Measurements from ENCODE around the gene FBXL14.

FBXL14 gene

GRCh38 chr12:1640328-1641234 lies 46.2 kb upstream of the FBXL14 start:
- H3K4me3 ChIP-seq (ENCODE audit: low read depth, low read length): no peak overlapping the region
- no peaks in the 10 kb centered on the region for H3K9me3 ChIP-seq (ENCODE audit: control insufficient read depth, low read length)
- no peak for TF ChIP-seq CTCF (IDR thresholded peaks at IDR 0.05)
- H3K36me3 ChIP-seq (ENCODE audit: control insufficient read depth, insufficient read depth, low read length): no peaks in the 10 kb centered on the region
- no peak overlapping the region for H3K4me2 ChIP-seq (ENCODE audit: low read length)
- no peak overlapping the region for H3K27ac ChIP-seq
- H3K79me2 ChIP-seq: peaks cover 27% of the 10 kb centered on the region
- no peak overlapping the region for H3K9ac ChIP-seq
- H2AFZ ChIP-seq: no peak overlapping the region
- peaks cover 30% of the 10 kb centered on the region for H3K4me1 ChIP-seq
- H3K27me3 ChIP-seq (ENCODE audit: control insufficient read depth, insufficient read depth, low read length): no peaks in the 10 kb centered on the region

- H3K9ac ChIP-seq: no peak overlapping the region
- H3K4me2 ChIP-seq (ENCODE audit: low read length): no peak overlapping the region
- no peak overlapping the region for H2AFZ ChIP-seq
- no peak overlapping the region for H3K4me3 ChIP-seq (ENCODE audit: low read depth, low read length)
- no peaks in the 10 kb centered on the region for H3K9me3 ChIP-seq (ENCODE audit: control insufficient read depth, low read length)
- no peaks in the 10 kb centered on the region for H3K36me3 ChIP-seq (ENCODE audit: control insufficient read depth, insufficient read depth, low read length)
- peaks cover 26% of the 10 kb centered on the region for H3K4me1 ChIP-seq
- TF ChIP-seq CTCF (IDR thresholded peaks at IDR 0.05): no peak
- no peaks in the 10 kb centered on the region for H3K27me3 ChIP-seq (ENCODE audit: control insufficient read depth, insufficient read depth, low read length)
- H3K27ac ChIP-seq: no peak overlapping the region
- peaks cover 37% of the 10 kb centered on the region for H3K79me2 ChIP-seq
Observed at GRCh38 chr12:1639538-1639937, 45.2 kb upstream of the FBXL14 start.

GRCh38 chr12:1638203-1638602 lies 43.8 kb upstream of the FBXL14 start:
- no peak for TF ChIP-seq CTCF (IDR thresholded peaks at IDR 0.05)
- H2AFZ ChIP-seq: no peak overlapping the region
- peaks cover 25% of the 10 kb centered on the region for H3K4me1 ChIP-seq

GRCh38 chr12:1635301-1636095 lies 41.1 kb upstream of the FBXL14 start:
- Histone ChIP-seq H3K4me3 (ENCODE audit: low read depth, low read length) (no peak overlapping the region), H3K36me3 (ENCODE audit: control insufficient read depth, insufficient read depth, low read length) (no peaks in the 10 kb centered on the region), H3K4me2 (ENCODE audit: low read length) (no peak overlapping the region), H2AFZ (no peak overlapping the region), H3K27ac (no peak overlapping the region), H3K27me3 (ENCODE audit: control insufficient read depth, insufficient read depth, low read length) (no peaks in the 10 kb centered on the region), H3K9ac (no peak overlapping the region), H3K9me3 (ENCODE audit: control insufficient read depth, low read length) (no peaks in the 10 kb centered on the region), H3K79me2 (peaks cover 36% of the 10 kb centered on the region), H3K4me1 (peaks cover 29% of the 10 kb centered on the region)
- TF ChIP-seq CTCF (IDR thresholded peaks at IDR 0.05): no peak

More at GRCh38 chr12:1638203-1638602, 43.8 kb upstream of the FBXL14 start:
- Histone ChIP-seq H3K27me3 (ENCODE audit: control insufficient read depth, insufficient read depth, low read length) (no peaks in the 10 kb centered on the region), H3K9me3 (ENCODE audit: control insufficient read depth, low read length) (no peaks in the 10 kb centered on the region), H3K27ac (no peak overlapping the region), H3K4me3 (ENCODE audit: low read depth, low read length) (no peak overlapping the region), H3K9ac (no peak overlapping the region), H3K4me2 (ENCODE audit: low read length) (no peak overlapping the region), H3K79me2 (peaks cover 40% of the 10 kb centered on the region), H3K36me3 (ENCODE audit: control insufficient read depth, insufficient read depth, low read length) (no peaks in the 10 kb centered on the region)

Measured in parathyroid adenoma (tissue), 2 donors.